ENCODE measurements around the gene MAK. TPM values are rescaled to one million over a fixed set of nuclear protein-coding genes. Genes with fewer than 3 reads are reported as not detected.

The MAK gene
- total RNA-seq, 5 donors from 2014 or later (not counting 1 experiment from before 2014, with no cell fraction given): 0.19 to 0.26 (median 0.23) TPM; not detected in 2

GRCh38 chr6:10733151-10733715 lies 105.1 kb downstream of the MAK start:
- ChIA-PET POLR2A (interaction anchor here in 1 of 2 donors (0.6 kb wide), 1 partner anchor 38 kb away, joined by 7 read pairs; the partner anchor contains the start of gene PAK1IP1), CTCF (no interaction called here)
- Histone ChIP-seq H3K4me3 (ENCODE audit: control insufficient read depth in 1 of 2, extremely low read depth in 1 of 2, low read length in 1 of 2) (no peak overlapping the region), H3K9me3 (no peaks in the 10 kb centered on the region), H3K36me3 (ENCODE audit: control insufficient read depth in 2 of 2, extremely low read depth in 1 of 2, insufficient read depth in 1 of 2, low read length in 1 of 2) (peaks cover 0 to 6% of the 10 kb centered on the region in 2 donors), H3K4me1 (ENCODE audit: control insufficient read depth in 1 of 2, extremely low read depth in 1 of 2, insufficient read depth in 2 of 2, low read length in 2 of 2) (peaks cover 0 to 15% of the 10 kb centered on the region in 2 experiments), H3K27ac (ENCODE audit: low read length) (no peak overlapping the region), H3K27me3 (replicated peaks in 1 of 2; ENCODE audit: control insufficient read depth in 2 of 2, extremely low read depth in 1 of 2, insufficient read depth in 2 of 2, low read length in 1 of 2) (peaks cover 0 to 2% of the 10 kb centered on the region in 2 experiments)
- H3K27ac Mint-ChIP-seq: no peak overlapping the region
- H3K36me3 Mint-ChIP-seq: peaks cover 35% of the 10 kb centered on the region
- H3K9me3 Mint-ChIP-seq: no peaks in the 10 kb centered on the region
- H3K4me1 Mint-ChIP-seq: peaks cover 0 to 2% (median 0%) of the 10 kb centered on the region in 3 donors
- peak in 9 of 35 experiments; percentile 18 to 72 (median 30) for DNase-seq
- no peaks in the 10 kb centered on the region for H3K27me3 Mint-ChIP-seq
- WGBS (ENCODE audit: insufficient coverage): 76% methylated on average over 13 of the region's 17 CpGs
- no peak overlapping the region for H3K4me3 Mint-ChIP-seq
- ATAC-seq (replicated peaks in 1 of 4): peak in 2 of 4 experiments; percentile 55 to 59

GRCh38 chr6:10730254-10730653 lies 108.1 kb downstream of the MAK start:
- CTCF ChIA-PET: no interaction called here
- H3K9me3 ChIP-seq: no peaks in the 10 kb centered on the region
- WGBS (ENCODE audit: insufficient coverage): 67% methylated on average over 1 of the region's 3 CpGs
- POLR2A ChIA-PET: interaction anchor here in 1 of 2 donors (0.5 kb wide), 1 partner anchor 23 kb away, joined by 6 read pairs; no protein-coding TSS in a partner anchor
- peaks cover 0 to 6% of the 10 kb centered on the region in 2 donors for H3K36me3 ChIP-seq (ENCODE audit: control insufficient read depth in 2 of 2, extremely low read depth in 1 of 2, insufficient read depth in 1 of 2, low read length in 1 of 2)
- H3K4me3 Mint-ChIP-seq: no peak overlapping the region
- H3K27ac ChIP-seq (ENCODE audit: low read length): no peak overlapping the region
- H3K27me3 Mint-ChIP-seq: no peaks in the 10 kb centered on the region
- H3K27ac Mint-ChIP-seq: no peak overlapping the region
- H3K27me3 ChIP-seq (replicated peaks in 1 of 2; ENCODE audit: control insufficient read depth in 2 of 2, extremely low read depth in 1 of 2, insufficient read depth in 2 of 2, low read length in 1 of 2): no peaks in the 10 kb centered on the region
- no peak for ATAC-seq (replicated peaks in 1 of 4)
- peaks cover 0 to 27% of the 10 kb centered on the region in 2 experiments for H3K4me1 ChIP-seq (ENCODE audit: control insufficient read depth in 1 of 2, extremely low read depth in 1 of 2, insufficient read depth in 2 of 2, low read length in 2 of 2)
- H3K4me3 ChIP-seq (ENCODE audit: control insufficient read depth in 1 of 2, extremely low read depth in 1 of 2, low read length in 1 of 2): no peak overlapping the region
- H3K9me3 Mint-ChIP-seq: no peaks in the 10 kb centered on the region
- H3K36me3 Mint-ChIP-seq: peaks cover 51% of the 10 kb centered on the region
- H3K4me1 Mint-ChIP-seq: peaks cover 10 to 21% (median 12%) of the 10 kb centered on the region in 3 donors
- no peak for DNase-seq

- ATAC-seq (replicated peaks in 1 of 4): no peak
- Histone ChIP-seq H3K36me3 (ENCODE audit: control insufficient read depth in 2 of 2, extremely low read depth in 1 of 2, insufficient read depth in 1 of 2, low read length in 1 of 2) (no peaks in the 10 kb centered on the region), H3K27ac (ENCODE audit: low read length) (no peak overlapping the region), H3K4me1 (ENCODE audit: control insufficient read depth in 1 of 2, extremely low read depth in 1 of 2, insufficient read depth in 2 of 2, low read length in 2 of 2) (peaks cover 2 to 38% of the 10 kb centered on the region in 2 experiments), H3K27me3 (replicated peaks in 1 of 2; ENCODE audit: control insufficient read depth in 2 of 2, extremely low read depth in 1 of 2, insufficient read depth in 2 of 2, low read length in 1 of 2) (no peaks in the 10 kb centered on the region), H3K9me3 (no peaks in the 10 kb centered on the region), H3K4me3 (ENCODE audit: control insufficient read depth in 1 of 2, extremely low read depth in 1 of 2, low read length in 1 of 2) (no peak overlapping the region)
- no peak for DNase-seq
- Mint-ChIP-seq H3K27me3 (no peaks in the 10 kb centered on the region), H3K9me3 (no peaks in the 10 kb centered on the region), H3K4me1 (peaks cover 44 to 61% (median 50%) of the 10 kb centered on the region in 3 donors), H3K36me3 (peaks cover 33% of the 10 kb centered on the region), H3K4me3 (no peak overlapping the region), H3K27ac (peak overlapping the region in 1 of 2 donors; percentile 66)
- WGBS (ENCODE audit: insufficient coverage): 98% methylated on average over 5 of the region's 9 CpGs
- ChIA-PET POLR2A (no interaction called here), CTCF (interaction anchor here in 1 of 2 donors (0.6 kb wide), 1 partner anchor 35 kb away, joined by 3 read pairs; no protein-coding TSS in a partner anchor)
Measured at GRCh38 chr6:10725716-10726115, 112.6 kb downstream of the MAK start.

GRCh38 chr6:10725044-10725443 lies 113.3 kb downstream of the MAK start:
- ChIA-PET POLR2A (no interaction called here), CTCF (interaction anchor here in 1 of 2 donors (1.1 kb wide), 1 partner anchor 17 kb away, joined by 3 read pairs; no protein-coding TSS in a partner anchor)
- H3K9me3 Mint-ChIP-seq: no peaks in the 10 kb centered on the region
- H3K4me1 Mint-ChIP-seq: peaks cover 46 to 59% (median 50%) of the 10 kb centered on the region in 3 donors
- no peaks in the 10 kb centered on the region for H3K9me3 ChIP-seq
- DNase-seq (no peak), ATAC-seq (replicated peaks in 1 of 4) (no peak)
- peak overlapping the region in 1 of 2 donors; percentile 66 for H3K27ac Mint-ChIP-seq
- no peak overlapping the region for H3K27ac ChIP-seq (ENCODE audit: low read length)
- H3K4me3 Mint-ChIP-seq: no peak overlapping the region
- no peaks in the 10 kb centered on the region for H3K36me3 ChIP-seq (ENCODE audit: control insufficient read depth in 2 of 2, extremely low read depth in 1 of 2, insufficient read depth in 1 of 2, low read length in 1 of 2)
- peaks cover 2 to 42% of the 10 kb centered on the region in 2 experiments for H3K4me1 ChIP-seq (ENCODE audit: control insufficient read depth in 1 of 2, extremely low read depth in 1 of 2, insufficient read depth in 2 of 2, low read length in 2 of 2)
- 95% methylated on average over 6 of the region's 6 CpGs for WGBS (ENCODE audit: insufficient coverage)
- no peaks in the 10 kb centered on the region for H3K27me3 ChIP-seq (replicated peaks in 1 of 2; ENCODE audit: control insufficient read depth in 2 of 2, extremely low read depth in 1 of 2, insufficient read depth in 2 of 2, low read length in 1 of 2)
- peaks cover 26% of the 10 kb centered on the region for H3K36me3 Mint-ChIP-seq
- H3K4me3 ChIP-seq (ENCODE audit: control insufficient read depth in 1 of 2, extremely low read depth in 1 of 2, low read length in 1 of 2): no peak overlapping the region
- no peaks in the 10 kb centered on the region for H3K27me3 Mint-ChIP-seq

GRCh38 chr6:10723567-10723881 lies 114.8 kb downstream of the MAK start:
- peaks cover 58 to 67% (median 60%) of the 10 kb centered on the region in 3 donors for H3K4me1 Mint-ChIP-seq
- POLR2A ChIA-PET: no interaction called here
- CTCF ChIA-PET: interaction anchor here in 1 of 2 donors (0.7 kb wide), 1 partner anchor 14 kb away, joined by 10 read pairs; no protein-coding TSS in a partner anchor

GRCh38 chr6:10722820-10723566 lies 115.3 kb downstream of the MAK start, which contains the start of gene TMEM14C:
TSS of gene TMEM14C (plus strand) at chr6:10723070. CDS start at chr6:10724614, 1,544 bp downstream.
- no peaks in the 10 kb centered on the region for H3K36me3 ChIP-seq (ENCODE audit: control insufficient read depth in 2 of 2, extremely low read depth in 1 of 2, insufficient read depth in 1 of 2, low read length in 1 of 2)
- Mint-ChIP-seq H3K27me3 (no peaks in the 10 kb centered on the region), H3K4me3 (peak within 1 kb of the TSS; percentile 91 to 95 (median 94)), H3K36me3 (peaks cover 15% of the 10 kb centered on the region), H3K4me1 (peaks cover 57 to 64% (median 60%) of the 10 kb centered on the region in 3 donors), H3K27ac (peak within 1 kb of the TSS; percentile 93 to 95), H3K9me3 (no peaks in the 10 kb centered on the region)
- ATAC-seq (replicated peaks in 1 of 4) (peak; percentile 72 to 86 (median 80)), DNase-seq (peak in 34 of 35 experiments; percentile 31 to 87 (median 54))
- H3K4me3 ChIP-seq (ENCODE audit: control insufficient read depth in 1 of 2, extremely low read depth in 1 of 2, low read length in 1 of 2): peak within 1 kb of the TSS; percentile 61 to 76
- peak within 1 kb of the TSS; percentile 68 for H3K27ac ChIP-seq (ENCODE audit: low read length)
- ChIA-PET CTCF (interaction anchor here in 1 of 2 donors (0.6 kb wide), 1 partner anchor 36 kb away, joined by 8 read pairs; no protein-coding TSS in a partner anchor), POLR2A (no interaction called here)
- WGBS (ENCODE audit: insufficient coverage): 3% methylated on average over 29 of the region's 55 CpGs
- H3K27me3 ChIP-seq (replicated peaks in 1 of 2; ENCODE audit: control insufficient read depth in 2 of 2, extremely low read depth in 1 of 2, insufficient read depth in 2 of 2, low read length in 1 of 2): peaks cover 0 to 2% of the 10 kb centered on the region in 2 experiments
- peaks cover 2 to 54% of the 10 kb centered on the region in 2 experiments for H3K4me1 ChIP-seq (ENCODE audit: control insufficient read depth in 1 of 2, extremely low read depth in 1 of 2, insufficient read depth in 2 of 2, low read length in 2 of 2)
- no peaks in the 10 kb centered on the region for H3K9me3 ChIP-seq

More at GRCh38 chr6:10723567-10723881, 114.8 kb downstream of the MAK start:
- Mint-ChIP-seq H3K4me3 (peak overlapping the region; percentile 91 to 95 (median 94)), H3K27me3 (no peaks in the 10 kb centered on the region), H3K9me3 (no peaks in the 10 kb centered on the region), H3K27ac (peak overlapping the region; percentile 93 to 95), H3K36me3 (peaks cover 21% of the 10 kb centered on the region)
- DNase-seq (no peak), ATAC-seq (replicated peaks in 1 of 4) (no peak)
- Histone ChIP-seq H3K27ac (ENCODE audit: low read length) (peak overlapping the region; percentile 68), H3K9me3 (no peaks in the 10 kb centered on the region), H3K4me1 (ENCODE audit: control insufficient read depth in 1 of 2, extremely low read depth in 1 of 2, insufficient read depth in 2 of 2, low read length in 2 of 2) (peaks cover 2 to 54% of the 10 kb centered on the region in 2 experiments), H3K36me3 (ENCODE audit: control insufficient read depth in 2 of 2, extremely low read depth in 1 of 2, insufficient read depth in 1 of 2, low read length in 1 of 2) (no peaks in the 10 kb centered on the region), H3K27me3 (replicated peaks in 1 of 2; ENCODE audit: control insufficient read depth in 2 of 2, extremely low read depth in 1 of 2, insufficient read depth in 2 of 2, low read length in 1 of 2) (no peaks in the 10 kb centered on the region), H3K4me3 (ENCODE audit: control insufficient read depth in 1 of 2, extremely low read depth in 1 of 2, low read length in 1 of 2) (peak overlapping the region; percentile 61 to 76)
- 100% methylated on average over 1 of the region's 7 CpGs for WGBS (ENCODE audit: insufficient coverage)
